Muscle layer of colon (tissue), 2 donors: ENCODE measurements around the gene FOXB2.
"Not testable (repeated sequence)": the region's sequence is repeated elsewhere in the genome, so short reads cannot be mapped to it uniquely, and the experiment has no call there.

ENCODE experiments used
- H3K27ac ChIP-seq: one replicate; pipeline ENCODE4 v1.7.0; 2013; ENCODE audit warnings: low read depth, mild to moderate bottlenecking, low read length, moderate library complexity
- H3K27me3 ChIP-seq, 2 donors: one replicate each; pipeline ENCODE4 v1.7.0; 2013; ENCODE audit warnings: low read length in 2 of 2, mild to moderate bottlenecking in 2 of 2; ENCODE audit not compliant: insufficient read depth in 2 of 2, control insufficient read depth in 1 of 2
- H3K36me3 ChIP-seq: one replicate; pipeline ENCODE4 v1.7.0; 2013; ENCODE audit warnings: mild to moderate bottlenecking, low read length; ENCODE audit not compliant: insufficient read depth
- H3K4me1 ChIP-seq: one replicate; pipeline ENCODE4 v1.7.0; 2013; ENCODE audit warnings: mild to moderate bottlenecking, low read length; ENCODE audit not compliant: insufficient read depth
- H3K4me3 ChIP-seq, 2 donors: one replicate each; pipeline ENCODE4 v1.7.0; 2013; ENCODE audit warnings: low read length in 2 of 2, low read depth in 1 of 2, mild to moderate bottlenecking in 1 of 2, moderate library complexity in 1 of 2
- H3K9ac ChIP-seq: one replicate; pipeline ENCODE4 v1.7.0; 2013; ENCODE audit warnings: low read length
- H3K9me3 ChIP-seq: one replicate; pipeline ENCODE4 v1.7.0; 2013; ENCODE audit warnings: mild to moderate bottlenecking, low read length
- donor health status: abdominal sarcoma.
- donor health status: Adenocarcinoma of cecum.

Gene FOXB2

DNA sequence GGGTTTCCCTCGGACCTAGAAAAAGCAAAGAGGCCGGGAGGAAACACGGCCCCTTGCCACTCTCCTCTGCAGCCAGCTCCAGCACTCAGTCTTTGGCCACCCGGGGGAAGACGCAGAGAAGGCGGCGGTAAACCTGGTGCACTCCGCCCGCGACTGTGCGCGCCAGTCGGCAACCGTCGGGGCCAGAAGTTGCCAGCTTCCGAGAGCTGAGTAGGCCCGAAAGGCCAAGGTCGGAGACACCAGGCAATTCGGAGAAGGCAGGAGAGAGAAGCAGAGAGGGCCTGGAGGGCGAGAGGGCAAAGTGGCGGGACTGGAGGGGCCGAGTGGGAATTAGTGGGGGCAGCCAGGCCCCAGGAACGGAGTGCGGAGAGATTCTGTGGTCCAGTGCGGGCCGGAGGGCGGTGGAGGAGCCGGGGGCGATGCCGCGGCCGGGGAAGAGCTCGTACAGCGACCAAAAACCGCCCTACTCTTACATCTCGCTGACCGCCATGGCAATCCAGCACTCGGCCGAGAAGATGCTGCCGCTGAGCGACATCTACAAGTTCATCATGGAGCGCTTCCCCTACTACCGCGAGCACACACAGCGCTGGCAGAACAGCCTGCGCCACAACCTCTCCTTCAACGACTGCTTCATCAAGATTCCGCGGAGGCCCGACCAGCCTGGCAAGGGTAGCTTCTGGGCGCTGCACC, at the start of gene FOXB2:
FOXB2 (plus strand) TSS at position 420 of the 690 bp plus-strand sequence; CDS start at position 420, 0 bp downstream.
- Histone ChIP-seq H3K4me3 (no peak within 1 kb of the TSS), H3K27me3 (peaks cover 83 to 96% of the 10 kb centered on the region in 2 donors)

GRCh38 chr9:76969716-76970115, 49.7 kb upstream of the FOXB2 start:
- peaks cover 7% of the 10 kb centered on the region for H3K9me3 ChIP-seq
- H3K4me3 ChIP-seq: no peak overlapping the region
- no peaks in the 10 kb centered on the region for H3K4me1 ChIP-seq
- H3K27me3 ChIP-seq: no peaks in the 10 kb centered on the region
- H3K36me3 ChIP-seq: no peaks in the 10 kb centered on the region
- no peak overlapping the region for H3K27ac ChIP-seq
- H3K9ac ChIP-seq: no peak overlapping the region

More for the DNA sequence above, at the start of gene FOXB2:
- Histone ChIP-seq H3K9ac (no peak within 1 kb of the TSS), H3K9me3 (peaks cover 15% of the 10 kb centered on the region), H3K36me3 (no peaks in the 10 kb centered on the region), H3K27ac (no peak within 1 kb of the TSS), H3K4me1 (peaks cover 49% of the 10 kb centered on the region)

DNA sequence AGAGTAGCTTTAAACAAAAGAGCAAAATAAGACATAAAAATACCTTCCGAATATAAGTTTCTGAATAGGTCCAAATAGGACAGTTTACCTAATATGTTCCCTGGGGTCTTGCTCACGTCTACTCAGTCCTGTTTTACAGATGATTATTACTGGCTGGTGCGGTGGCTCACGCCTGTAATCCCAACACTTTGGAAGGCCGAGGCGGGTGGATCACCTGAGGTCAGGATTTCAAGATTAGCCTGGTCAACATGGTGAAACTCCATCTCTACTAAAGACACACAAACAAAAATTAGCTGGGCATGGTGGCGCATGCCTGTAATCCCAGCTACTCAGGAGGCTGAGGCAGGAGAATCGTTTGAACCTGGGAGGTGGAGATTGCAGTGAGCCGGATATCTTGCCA, 40.6 kb upstream of the FOXB2 start:
- not testable (repeated sequence) for H3K9me3 ChIP-seq, H3K9ac ChIP-seq, H3K4me3 ChIP-seq, H3K4me1 ChIP-seq, H3K27ac ChIP-seq, H3K36me3 ChIP-seq, H3K27me3 ChIP-seq

DNA sequence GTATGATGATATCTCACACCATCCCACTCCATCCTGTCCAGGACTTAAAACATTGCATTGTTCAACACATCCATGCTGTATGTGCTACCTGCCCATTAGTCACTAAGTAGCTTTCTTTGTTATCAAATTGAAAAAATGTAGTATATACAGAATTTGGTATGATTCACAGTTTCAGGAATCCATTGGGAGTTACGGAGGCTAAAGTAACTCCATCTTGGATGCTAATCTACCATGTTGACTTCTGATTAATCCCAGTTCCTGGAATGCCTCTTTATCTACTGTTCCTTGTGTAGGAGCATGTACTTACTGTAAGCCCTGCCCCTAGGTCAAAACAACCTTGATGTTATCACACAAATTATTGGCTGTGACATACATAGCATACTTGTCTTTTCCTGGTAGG, 38.9 kb upstream of the FOXB2 start:
- Histone ChIP-seq H3K4me3 (no peak overlapping the region), H3K9me3 (no peaks in the 10 kb centered on the region), H3K27me3 (no peaks in the 10 kb centered on the region), H3K4me1 (no peaks in the 10 kb centered on the region), H3K27ac (no peak overlapping the region), H3K36me3 (no peaks in the 10 kb centered on the region), H3K9ac (no peak overlapping the region)

- Histone ChIP-seq H3K9ac (no peak overlapping the region), H3K9me3 (no peaks in the 10 kb centered on the region), H3K27me3 (no peaks in the 10 kb centered on the region), H3K4me3 (no peak overlapping the region), H3K4me1 (no peaks in the 10 kb centered on the region), H3K36me3 (no peaks in the 10 kb centered on the region), H3K27ac (no peak overlapping the region)
These were observed 35.0 kb upstream of the FOXB2 start for GRCh38 chr9:76984486-76984885.

DNA sequence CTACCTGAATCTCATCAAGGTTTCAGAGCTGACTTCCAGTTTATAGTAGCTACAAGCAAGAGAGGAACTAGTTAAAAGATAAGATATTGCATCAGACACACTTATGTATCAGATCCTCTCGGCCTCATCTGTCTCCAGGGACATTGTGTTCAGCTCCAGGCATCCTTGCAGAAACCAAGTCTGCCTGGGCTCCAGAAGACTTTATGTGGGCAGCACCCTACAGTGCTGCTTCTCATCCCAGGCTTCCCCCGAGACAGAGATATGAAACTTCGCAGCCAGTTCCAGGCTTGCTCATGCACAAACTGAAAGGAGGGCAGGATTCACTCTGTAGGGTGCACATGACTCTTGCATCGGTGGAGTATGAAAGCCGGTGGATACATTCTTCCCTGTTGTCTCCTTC, 33.9 kb upstream of the FOXB2 start:
- Histone ChIP-seq H3K27ac (no peak overlapping the region), H3K4me3 (no peak overlapping the region), H3K27me3 (no peaks in the 10 kb centered on the region), H3K9ac (no peak overlapping the region), H3K4me1 (no peaks in the 10 kb centered on the region), H3K36me3 (no peaks in the 10 kb centered on the region), H3K9me3 (no peaks in the 10 kb centered on the region)

- Histone ChIP-seq H3K4me1 (no peaks in the 10 kb centered on the region), H3K4me3 (no peak overlapping the region), H3K9me3 (no peaks in the 10 kb centered on the region), H3K27ac (no peak overlapping the region), H3K9ac (no peak overlapping the region), H3K27me3 (no peaks in the 10 kb centered on the region), H3K36me3 (no peaks in the 10 kb centered on the region)
These were observed 31.8 kb upstream of the FOXB2 start for GRCh38 chr9:76987594-76988200.

GRCh38 chr9:76988941-76989340, 30.5 kb upstream of the FOXB2 start:
- Histone ChIP-seq H3K27ac (no peak overlapping the region), H3K4me3 (no peak overlapping the region)

DNA sequence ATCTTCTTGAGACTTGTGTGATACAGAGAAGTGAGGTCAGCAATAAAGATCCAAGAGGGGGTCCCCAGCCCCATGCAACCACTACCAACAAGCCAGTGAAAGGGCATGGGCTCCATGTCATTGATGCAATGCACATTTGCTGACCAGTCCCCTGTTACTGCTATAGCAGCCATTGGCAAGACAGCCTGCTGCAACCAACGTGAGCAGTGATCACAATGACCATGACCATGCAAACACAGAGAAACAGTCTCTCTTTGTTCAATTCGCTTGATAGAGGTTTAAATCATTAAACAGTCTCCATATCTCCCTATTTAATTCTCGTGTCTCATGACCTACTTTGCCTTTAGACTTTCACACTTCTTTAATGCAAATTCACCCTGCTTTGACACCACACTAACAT, 30.0 kb upstream of the FOXB2 start:
- Histone ChIP-seq H3K9me3 (no peaks in the 10 kb centered on the region), H3K4me1 (no peaks in the 10 kb centered on the region), H3K4me3 (no peak overlapping the region), H3K9ac (no peak overlapping the region), H3K36me3 (no peaks in the 10 kb centered on the region), H3K27ac (no peak overlapping the region), H3K27me3 (no peaks in the 10 kb centered on the region)

More at GRCh38 chr9:76988941-76989340, 30.5 kb upstream of the FOXB2 start:
- no peak overlapping the region for H3K9ac ChIP-seq
- H3K27me3 ChIP-seq: no peaks in the 10 kb centered on the region
- no peaks in the 10 kb centered on the region for H3K9me3 ChIP-seq
- H3K4me1 ChIP-seq: no peaks in the 10 kb centered on the region
- no peaks in the 10 kb centered on the region for H3K36me3 ChIP-seq

GRCh38 chr9:76996700-76997099, 22.8 kb upstream of the FOXB2 start:
- Histone ChIP-seq H3K4me1 (no peaks in the 10 kb centered on the region), H3K27me3 (no peaks in the 10 kb centered on the region), H3K4me3 (no peak overlapping the region), H3K27ac (no peak overlapping the region), H3K9ac (no peak overlapping the region), H3K36me3 (no peaks in the 10 kb centered on the region), H3K9me3 (no peaks in the 10 kb centered on the region)

DNA sequence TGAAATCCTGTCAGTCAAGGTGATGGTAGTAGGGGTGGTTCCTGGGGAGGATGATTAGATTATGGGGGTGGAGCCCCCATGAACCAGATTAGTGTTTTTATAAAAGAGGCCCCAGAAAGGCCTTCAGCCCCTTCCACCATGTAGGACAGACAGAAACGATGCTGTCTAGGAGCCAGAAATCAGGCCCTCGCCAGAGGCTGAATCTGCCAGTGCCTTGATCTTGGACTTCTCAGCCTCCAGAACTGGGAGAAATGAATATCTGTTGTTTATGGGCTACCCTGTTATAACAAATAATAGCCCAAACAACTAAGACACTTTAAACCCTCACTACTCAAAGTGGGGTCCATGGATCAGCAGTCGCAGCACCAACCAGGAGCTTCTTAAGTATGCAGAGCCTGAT, 20.2 kb upstream of the FOXB2 start:
- Histone ChIP-seq H3K27ac (no peak overlapping the region), H3K4me3 (no peak overlapping the region), H3K27me3 (no peaks in the 10 kb centered on the region), H3K36me3 (no peaks in the 10 kb centered on the region), H3K9ac (no peak overlapping the region), H3K4me1 (no peaks in the 10 kb centered on the region), H3K9me3 (no peaks in the 10 kb centered on the region)

DNA sequence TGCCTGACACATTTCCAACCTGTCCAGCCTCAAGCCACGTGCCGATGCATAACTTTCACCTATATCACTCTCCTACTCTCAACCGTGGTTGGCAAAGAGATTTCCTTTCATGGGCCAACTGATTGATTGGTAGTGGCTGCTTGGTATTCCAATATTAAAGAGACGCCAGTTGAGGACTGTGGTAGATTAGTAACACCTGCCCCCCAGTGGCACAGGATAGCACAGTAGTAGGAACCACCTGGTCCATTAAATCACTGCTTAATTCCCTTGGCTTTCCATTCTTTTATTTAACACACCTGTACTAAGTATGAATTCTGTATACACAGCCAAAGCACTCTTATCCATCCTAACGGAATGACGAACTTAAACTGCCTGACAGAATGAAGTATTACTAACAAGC, 19.1 kb upstream of the FOXB2 start:
- Histone ChIP-seq H3K36me3 (no peaks in the 10 kb centered on the region), H3K4me1 (no peaks in the 10 kb centered on the region), H3K9ac (no peak overlapping the region)

More for the DNA sequence above, 19.1 kb upstream of the FOXB2 start:
- no peaks in the 10 kb centered on the region for H3K27me3 ChIP-seq
- H3K4me3 ChIP-seq: no peak overlapping the region
- H3K9me3 ChIP-seq: no peaks in the 10 kb centered on the region
- H3K27ac ChIP-seq: no peak overlapping the region
